ENCODE measurements around the gene ATL2. TPM values are rescaled to one million over a fixed set of nuclear protein-coding genes. Genes with fewer than 3 reads are reported as not detected.

The ATL2 gene
- total RNA-seq, 1 experiment from 2014 or later, result 91.2 TPM

GRCh38 chr2:38248707-38249106 is 128.4 kb downstream of the ATL2 start:
- no peak for DNase-seq (ENCODE audit: low spot score)

DNA sequence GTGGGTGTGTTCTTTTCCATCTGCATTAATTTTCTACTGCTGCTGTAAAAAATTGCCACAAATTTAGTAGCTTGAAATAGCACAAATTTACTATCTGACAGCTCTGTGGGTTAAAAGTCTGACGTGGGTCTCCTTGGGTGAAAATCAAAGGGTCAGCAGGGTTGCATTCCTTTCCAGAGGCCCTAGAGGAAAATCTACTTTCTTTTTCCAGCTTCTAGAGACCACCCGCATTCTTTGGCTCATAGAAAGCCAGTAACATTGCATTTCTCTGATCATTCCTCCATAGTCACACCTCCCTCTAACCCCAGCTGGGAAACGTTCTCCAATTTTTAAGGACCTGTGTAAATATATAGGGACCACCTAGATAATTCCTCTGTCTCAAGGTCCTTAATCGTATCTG is 128.8 kb downstream of the ATL2 start:
- DNase-seq (ENCODE audit: low spot score), result no peak

- DNase-seq (ENCODE audit: low spot score), result no peak
These were observed 131.0 kb downstream of the ATL2 start for GRCh38 chr2:38246105-38246504.

- peak; percentile 41 for DNase-seq (ENCODE audit: low spot score)
These were observed 131.9 kb downstream of the ATL2 start for GRCh38 chr2:38245114-38245641.

DNA sequence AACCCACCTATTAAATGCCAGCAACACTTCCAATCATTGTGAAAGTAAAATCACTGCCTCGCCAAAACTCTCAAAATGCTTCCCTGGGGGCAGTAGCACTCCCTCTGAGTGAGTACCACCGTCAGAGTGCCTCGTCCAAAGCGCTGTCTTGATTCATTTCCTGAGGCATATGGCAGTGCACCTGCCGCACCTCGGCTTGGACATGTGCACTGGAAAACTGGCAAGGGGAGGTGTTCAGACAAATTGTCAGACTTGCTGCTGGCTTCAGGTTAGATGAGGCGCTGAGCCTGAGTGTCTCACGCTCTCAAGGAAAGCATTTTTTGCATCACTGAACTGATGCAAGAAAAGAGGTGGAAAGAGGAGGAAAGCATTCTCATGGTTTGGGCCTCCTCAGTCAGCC is 132.8 kb downstream of the ATL2 start:
- DNase-seq (ENCODE audit: low spot score), result no peak

Other genes with a start within 250 kb of the ATL2 start
- gene HNRNPLL, start 225.7 kb upstream of the ATL2 start, total RNA-seq (2014; rRNA removed; shearing (Covaris generic)), result 49.2 and 55.8 TPM in 2 replicates

Measured in A172 (cell line).